ENCODE data around the gene SPOCK1.
"Not testable (repeated sequence)": the region's sequence is repeated elsewhere in the genome, so short reads cannot be mapped to it uniquely, and the experiment has no call there.

The SPOCK1 gene

GRCh38 chr5:136994154-136994553 lies 505.0 kb downstream of the SPOCK1 start:
- DNase-seq: no peak

- DNase-seq: no peak
Observed at GRCh38 chr5:136992796-136993489, 506.2 kb downstream of the SPOCK1 start.

- no peak for DNase-seq
Observed at GRCh38 chr5:136985785-136986475, 513.2 kb downstream of the SPOCK1 start.

- no peak for DNase-seq
Observed at GRCh38 chr5:136984772-136985446, 514.2 kb downstream of the SPOCK1 start.

GRCh38 chr5:136981936-136982335 lies 517.2 kb downstream of the SPOCK1 start:
- DNase-seq: no peak

GRCh38 chr5:136979131-136979530 lies 520.0 kb downstream of the SPOCK1 start:
- no peak for DNase-seq

- DNase-seq: no peak
Observed at GRCh38 chr5:136963504-136963903, 535.6 kb downstream of the SPOCK1 start.

GRCh38 chr5:136957428-136957827 lies 541.7 kb downstream of the SPOCK1 start:
- no peak for DNase-seq

GRCh38 chr5:136954142-136954541 lies 545.0 kb downstream of the SPOCK1 start:
- DNase-seq: not testable (repeated sequence)

- DNase-seq: not testable (repeated sequence)
Observed at GRCh38 chr5:136953346-136954069, 545.6 kb downstream of the SPOCK1 start.

GRCh38 chr5:136927571-136927970 lies 571.6 kb downstream of the SPOCK1 start:
- no peak for DNase-seq

GRCh38 chr5:136926073-136926472 lies 573.1 kb downstream of the SPOCK1 start:
- DNase-seq: no peak
